HG03025 (cell line): ENCODE results near the gene ZBTB17.

Source experiments
- ATAC-seq: cut with Tn5 transposase; IDR thresholded peaks from one replicate; pipeline ENCODE4 v1.9.1; 2021; ENCODE audit warnings: mild to moderate bottlenecking, moderate library complexity; ENCODE audit not compliant: unreplicated experiment, low FRiP score

ZBTB17 gene

DNA sequence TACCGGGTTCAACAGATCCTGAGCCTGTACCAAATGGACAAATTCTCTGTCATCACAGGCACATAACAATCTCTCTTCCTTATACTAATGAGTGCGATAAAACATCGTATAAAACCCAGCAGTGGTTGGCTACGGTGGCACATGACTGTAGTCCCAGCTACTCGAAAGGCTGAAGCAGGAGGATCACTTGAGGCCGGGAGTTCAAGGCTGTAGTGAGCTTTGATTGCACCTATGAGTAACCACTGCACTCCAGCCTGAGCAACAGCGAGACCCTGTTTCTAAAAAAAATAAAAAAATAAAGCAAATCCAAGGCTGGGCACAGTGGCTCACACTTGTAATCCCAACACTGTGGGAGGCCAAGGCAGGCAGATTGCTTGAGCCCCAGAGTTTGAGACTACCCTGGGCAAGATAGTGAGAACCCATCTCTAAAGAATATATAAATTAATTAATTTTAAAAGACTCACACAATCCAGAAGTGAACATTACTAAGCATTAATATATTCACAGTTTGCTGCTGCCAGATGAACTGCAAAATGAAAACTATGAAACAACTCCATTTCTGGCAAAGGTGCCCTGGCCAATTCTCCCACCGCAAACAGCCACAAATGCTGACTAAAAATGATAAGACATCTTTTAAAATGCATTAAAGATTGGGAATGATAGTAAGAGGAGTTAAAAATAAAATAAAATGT, 13.1 kb downstream of the ZBTB17 start:
- ATAC-seq, result no peak

DNA sequence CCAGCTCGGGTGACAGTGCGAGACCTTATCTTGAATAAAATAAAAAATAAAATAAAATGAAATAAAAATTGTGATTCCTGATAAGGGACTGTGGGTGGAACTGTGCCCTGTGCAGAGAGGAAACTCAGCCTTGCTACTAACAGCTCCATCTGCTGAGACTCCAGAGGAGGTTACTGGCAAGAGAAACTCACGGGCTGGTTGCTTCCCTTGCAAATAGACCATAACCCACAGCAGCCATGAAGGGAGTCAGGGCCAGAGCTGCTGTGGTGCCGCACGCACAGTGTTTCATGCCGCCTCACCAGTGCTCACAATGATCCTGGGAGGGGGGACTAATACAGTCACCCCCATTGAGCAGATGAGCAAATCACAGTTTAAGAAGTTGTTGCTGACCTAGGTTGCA, 13.7 kb downstream of the ZBTB17 start:
- ATAC-seq, result no peak

DNA sequence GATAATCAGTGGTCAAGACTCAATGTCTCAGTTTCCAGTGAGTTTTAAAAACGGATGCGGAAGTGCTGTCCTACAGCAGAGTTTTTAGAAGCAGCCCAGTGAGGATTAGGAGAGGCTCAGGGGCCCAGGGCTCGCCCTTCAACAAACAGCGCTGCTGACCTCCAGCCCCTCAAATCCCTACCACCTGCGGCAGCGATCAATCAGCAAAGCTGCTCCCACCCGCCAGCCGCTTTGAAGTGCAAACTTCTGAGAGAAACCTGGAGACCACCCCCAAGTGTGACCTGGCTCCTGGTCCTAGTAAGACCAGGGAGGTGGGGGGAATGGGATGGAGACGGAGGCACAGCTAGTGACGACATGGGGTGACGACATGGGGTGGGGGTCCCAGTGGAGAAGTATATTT, 14.4 kb downstream of the ZBTB17 start:
- ATAC-seq, result no peak

DNA sequence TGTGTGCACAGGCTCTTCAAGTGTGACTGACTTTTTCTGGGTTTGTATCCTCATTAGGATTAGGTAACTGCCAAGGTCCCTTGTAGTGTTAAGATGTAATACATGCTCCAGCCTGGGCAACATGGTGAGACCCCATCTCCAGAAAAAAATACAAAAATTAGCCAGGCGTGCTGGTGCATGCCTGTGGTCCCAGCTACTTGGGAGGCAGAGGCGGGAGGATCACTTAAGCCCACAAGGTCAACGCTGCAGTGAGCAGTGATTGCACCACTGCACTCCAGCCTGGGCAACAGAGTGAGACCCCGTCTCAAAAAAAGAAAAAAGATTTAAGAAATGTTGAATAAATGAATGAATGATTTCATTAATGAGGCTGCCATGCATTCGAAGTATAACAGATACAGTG, 15.1 kb downstream of the ZBTB17 start:
- no peak for ATAC-seq

DNA sequence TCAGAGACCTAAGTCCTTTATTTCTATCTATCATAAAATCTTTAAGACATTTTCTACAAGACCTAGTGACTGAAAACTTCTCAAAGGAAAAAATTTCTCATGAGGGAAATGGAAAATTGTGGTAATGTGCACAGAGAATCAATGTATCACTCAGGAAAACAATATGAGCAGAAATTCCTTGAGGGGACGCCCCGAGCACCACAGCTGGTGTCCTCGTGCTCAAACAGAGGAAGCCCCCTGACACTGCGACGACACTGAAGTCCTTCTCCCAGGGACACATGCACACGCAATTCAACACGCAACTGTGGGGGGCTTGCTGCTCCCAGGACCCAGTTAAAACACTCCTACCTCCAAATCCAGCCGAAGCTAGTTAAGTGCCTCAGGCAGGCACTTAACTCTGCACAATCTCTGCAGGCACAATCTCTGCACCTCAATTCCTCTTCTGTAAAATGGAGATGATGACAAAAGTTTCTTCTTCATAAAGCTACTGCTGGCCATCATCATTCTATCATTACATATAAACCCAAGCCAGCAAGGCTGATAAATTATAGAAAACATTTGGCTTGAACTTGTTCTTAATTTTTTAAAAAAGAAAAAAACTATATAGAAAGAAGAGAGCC, 16.0 kb downstream of the ZBTB17 start:
- ATAC-seq, result no peak

DNA sequence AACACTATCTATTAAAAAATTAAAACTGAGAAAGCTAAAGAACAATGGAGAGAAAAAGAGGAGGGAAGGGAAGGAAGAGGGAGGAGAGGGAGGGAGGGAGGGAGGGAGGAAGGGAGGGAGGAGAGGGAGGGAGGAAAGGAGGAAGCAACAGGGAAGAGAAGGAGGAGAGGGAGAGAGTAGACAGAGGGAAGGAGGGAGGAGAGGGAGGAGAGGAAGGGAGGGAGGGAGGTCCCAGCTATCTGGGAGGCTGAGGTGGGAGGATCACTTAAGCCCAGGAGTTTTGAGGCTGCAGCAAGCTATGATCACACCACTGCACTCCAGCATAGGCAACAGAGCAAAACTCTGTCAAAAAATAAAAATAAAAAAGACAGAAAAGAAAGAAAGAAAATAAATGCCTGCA, 16.5 kb downstream of the ZBTB17 start:
- no peak for ATAC-seq

DNA sequence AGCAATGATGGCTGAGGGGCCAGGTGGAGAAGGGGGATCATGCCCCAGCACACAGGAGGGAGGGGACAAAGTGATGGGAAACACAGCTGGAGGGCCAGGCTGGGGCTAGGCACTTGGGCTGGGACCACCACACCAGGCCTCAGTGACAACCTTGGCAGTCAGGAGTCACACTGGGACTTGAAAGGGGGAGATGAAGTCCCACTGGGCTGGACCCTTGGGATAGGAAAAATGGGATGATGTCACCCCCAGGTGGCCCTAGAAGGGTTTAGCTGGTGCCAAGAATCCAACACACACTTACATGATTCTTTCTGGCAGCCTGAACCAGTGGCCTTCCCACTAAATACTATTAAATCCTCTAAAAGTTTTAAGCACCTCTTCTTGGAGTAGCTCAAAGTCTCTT, 17.1 kb downstream of the ZBTB17 start:
- ATAC-seq, result no peak

DNA sequence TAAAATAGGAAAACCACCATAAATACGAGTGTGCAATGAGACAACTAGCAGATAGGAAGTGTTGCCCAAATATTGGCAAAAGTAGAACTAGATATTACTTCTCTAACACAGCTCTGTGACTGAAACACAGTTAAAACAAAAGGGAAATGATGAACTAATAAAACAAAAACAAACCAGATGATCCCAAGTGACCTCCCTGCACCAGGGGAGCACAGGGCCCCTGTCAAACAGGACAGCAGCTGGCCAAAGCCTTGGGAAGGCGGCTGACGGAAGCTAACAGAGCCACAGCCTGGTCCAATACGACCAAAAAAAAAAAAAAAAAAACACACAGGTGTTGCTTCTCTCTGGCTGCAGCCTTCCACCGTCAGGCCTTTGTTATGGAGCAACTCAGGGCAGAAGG, 17.8 kb downstream of the ZBTB17 start:
- no peak for ATAC-seq

DNA sequence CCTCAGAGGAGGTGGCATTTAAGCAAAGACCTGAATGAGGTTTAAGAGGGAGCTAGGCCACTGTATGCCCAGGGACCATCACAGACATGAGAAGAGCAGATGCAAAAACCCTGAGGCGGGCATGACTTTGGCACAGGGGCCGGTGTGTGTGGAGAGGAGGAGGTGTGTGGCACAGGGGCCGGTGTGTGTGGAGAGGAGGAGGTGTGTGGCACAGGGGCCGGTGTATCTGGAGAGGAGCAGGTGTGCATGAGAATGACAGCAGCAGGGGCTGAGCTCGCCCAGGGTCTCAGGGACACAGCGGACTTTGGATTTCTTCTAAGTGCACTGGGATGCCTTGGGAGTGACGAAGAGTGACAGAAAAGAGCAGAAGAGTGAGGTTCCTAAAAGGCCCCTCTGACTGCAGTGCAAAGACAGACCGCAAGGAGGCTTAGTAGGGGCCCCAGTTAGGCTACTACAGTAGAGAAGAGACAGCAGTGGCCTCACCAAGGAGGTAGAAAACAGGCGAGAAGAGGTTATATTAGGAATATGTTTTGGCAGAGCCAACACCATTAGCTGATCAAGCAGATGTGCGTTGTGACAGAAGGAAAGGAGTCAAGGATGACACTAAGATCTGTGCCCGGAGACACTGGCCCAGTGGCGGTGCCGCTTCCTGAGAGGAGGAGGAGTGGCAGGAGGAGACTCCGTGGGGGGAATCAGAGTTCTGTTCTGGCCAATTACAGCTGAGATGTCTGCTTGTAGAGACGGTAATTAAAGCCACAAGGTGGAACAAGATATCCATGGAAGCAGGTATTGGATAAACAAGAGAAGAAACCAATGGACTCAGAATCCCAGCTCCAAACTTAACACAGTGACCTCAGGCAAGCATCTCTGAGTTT, 18.4 kb downstream of the ZBTB17 start:
- ATAC-seq, result no peak

DNA sequence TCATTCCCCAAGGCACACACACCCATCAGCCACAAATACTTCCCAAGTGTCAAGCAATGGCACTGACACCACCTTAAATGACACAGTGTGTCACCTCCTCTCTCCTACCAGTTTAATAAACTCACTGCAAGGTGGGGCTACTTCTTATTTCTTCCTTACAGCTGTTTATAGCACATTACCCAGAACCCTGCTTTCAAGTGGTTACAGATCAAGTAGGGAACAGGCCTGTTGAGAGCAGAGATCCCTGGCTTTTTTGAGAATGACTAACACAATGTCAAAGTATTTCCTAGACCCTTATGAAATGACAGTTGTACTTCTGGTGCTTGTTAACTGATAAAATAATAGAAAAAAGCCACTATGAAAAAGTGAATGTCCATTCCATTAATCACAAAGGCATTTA, 19.8 kb downstream of the ZBTB17 start:
- ATAC-seq, result no peak

DNA sequence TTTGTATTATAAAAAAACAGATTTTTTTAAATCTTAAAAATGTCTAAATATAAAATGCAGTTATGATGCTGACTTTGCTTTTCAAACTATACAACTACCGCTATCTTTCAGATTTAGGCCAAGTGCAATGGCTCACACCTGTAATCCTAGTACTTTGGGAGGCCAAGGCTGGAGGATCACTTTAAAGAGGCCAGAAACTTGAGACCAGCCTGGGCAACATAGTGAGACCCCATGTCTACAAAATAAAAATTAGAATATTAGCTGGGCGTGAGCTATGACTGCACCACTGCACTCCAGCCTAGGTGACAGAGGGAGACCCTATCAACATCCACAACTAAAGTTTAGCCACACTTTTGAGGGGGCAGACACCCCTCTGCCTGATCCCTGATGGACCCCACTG, 20.3 kb downstream of the ZBTB17 start:
- no peak for ATAC-seq

DNA sequence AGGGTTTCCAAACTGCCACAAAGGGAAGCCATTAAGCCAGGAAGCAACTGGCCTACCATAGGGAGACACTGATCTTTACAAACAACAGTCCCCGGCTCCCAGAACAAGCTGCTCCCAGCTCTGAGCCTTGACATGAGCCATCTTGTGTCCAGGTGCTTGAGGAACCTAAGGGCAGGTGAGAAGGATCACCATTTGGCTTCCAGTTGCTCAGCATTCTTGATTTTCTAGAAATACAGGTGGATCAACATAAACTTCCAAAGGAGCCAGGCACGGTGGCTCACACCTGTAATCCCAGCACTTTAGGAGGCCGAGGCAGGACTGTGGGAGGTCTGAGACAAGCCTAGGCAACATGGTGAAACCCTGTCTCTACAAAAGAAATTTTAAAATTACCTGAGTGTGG, 21.6 kb downstream of the ZBTB17 start:
- no peak for ATAC-seq

DNA sequence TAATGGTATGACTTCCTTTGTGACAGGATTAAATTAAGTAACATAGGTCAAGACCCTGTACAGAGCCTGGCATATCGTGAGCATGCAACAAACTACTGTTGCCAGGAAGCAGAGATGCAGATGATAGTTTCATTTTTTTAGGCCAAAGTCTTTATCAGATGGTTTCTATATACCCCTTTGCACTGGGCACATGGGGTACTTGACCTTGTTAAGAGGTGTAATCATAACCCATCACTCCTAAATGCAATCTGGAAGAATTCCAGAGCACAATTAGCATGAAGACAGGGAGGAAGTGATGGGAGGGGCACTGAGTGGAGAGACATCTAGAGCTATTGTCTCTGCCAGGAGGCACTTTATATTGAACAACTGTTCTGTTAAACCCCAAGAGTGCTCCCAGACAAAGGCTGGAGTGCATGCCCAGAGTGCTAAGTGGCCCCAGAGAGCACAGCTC, 22.1 kb downstream of the ZBTB17 start:
- ATAC-seq, result no peak

DNA sequence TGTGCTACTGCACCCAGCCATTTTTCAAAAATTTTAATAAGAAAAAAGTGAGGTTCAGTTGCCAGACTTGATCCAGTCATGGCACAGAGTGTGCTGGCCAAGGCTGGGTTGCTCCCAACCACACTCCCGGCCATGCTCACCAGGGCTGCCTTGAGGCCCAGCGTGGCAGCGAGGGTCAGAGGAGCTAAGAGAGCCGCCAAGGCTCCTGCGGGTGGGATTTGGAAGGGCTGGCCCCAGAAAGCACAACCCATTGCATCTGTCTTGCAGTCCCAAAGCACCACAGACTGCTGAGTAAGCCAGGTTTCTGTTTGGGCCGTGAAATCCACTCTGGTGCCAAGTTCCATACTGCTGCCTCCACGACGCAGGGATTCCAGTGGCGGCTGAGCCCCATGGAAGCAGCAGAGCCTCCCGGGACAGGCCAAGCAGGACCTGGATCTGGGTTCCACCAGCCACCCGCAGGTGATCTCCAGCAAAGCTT, 22.6 kb downstream of the ZBTB17 start:
- no peak for ATAC-seq

DNA sequence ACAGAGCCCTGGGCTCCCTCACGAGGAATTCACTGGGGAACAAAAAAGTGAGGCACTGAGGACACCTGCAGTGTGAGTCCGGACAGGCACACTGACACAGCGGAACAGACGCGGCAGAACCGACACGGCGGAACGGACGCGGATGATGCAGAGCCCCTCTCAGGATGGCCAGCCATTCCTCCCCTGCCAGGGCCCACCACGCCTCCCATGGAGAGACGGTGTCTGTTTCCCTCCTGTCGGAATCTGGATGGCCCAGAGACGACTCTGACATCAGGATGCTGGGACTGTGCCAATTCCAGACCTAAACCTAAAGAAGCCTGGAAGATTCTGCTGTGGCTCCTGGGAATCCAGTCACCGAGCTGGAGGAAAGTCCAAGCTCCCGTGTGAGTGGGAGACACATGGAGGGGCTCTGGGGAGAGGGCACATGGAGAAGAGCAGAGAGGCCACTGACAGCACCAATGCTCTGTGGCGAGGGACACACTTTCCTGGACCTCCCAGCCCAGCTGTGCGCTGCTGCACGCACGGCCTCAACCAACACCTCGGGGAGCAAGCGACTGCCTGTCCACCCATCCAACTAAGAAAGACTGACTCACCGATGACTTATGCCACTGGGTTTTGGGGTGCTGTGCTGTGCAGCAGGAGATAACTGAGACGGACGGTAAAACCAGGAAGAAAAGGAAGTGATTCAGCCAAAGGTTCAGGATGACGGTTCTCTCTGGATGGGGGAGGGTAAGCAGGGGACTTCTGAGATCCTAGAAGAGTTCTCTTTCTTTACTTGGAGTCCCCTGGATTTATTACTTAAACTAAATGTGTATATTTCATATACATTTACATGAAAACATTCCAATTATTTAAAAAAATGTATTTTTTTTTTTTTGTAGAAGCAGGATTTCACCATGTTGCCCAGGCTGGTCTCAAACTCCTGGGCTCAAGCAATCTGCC, 23.3 kb downstream of the ZBTB17 start:
- no peak for ATAC-seq

DNA sequence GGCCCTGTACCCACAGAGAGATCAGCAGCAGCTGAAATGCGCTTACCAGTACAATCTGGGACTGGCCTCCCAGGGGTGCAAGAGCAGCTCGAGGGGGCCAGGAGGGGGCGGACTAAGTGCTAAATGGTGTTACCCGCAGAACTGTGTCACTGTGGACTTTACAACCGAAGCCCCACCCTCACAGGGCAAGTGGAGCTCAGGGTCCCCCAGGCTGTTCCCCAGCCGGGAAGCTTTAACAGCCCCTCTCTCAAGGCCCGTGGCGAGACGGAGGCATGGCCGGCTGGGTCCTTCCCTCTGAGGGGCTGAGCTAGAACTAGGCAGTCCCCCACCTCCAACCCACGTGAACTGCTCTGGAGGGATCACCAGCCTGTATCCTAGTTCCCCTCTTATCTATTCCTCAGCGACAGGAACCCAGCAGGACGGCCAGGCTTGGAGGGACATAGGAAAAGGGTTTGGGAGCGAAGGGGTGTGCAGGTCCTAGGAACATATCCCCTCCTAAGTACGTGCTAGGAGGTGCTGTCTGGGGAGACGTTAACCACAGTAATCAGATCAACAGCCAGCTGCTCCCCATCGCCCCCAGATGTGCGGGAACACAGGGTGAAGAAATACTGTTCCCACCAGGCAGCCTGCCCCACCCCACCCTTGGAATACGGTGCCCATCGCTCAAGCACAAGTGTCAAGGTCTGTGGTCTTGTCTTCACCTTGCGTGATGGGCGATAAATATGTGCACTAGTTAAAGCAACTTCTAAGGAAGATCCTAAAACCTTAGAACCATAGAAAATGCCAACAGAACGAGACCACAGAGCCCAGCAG, 24.4 kb downstream of the ZBTB17 start:
- no peak for ATAC-seq

DNA sequence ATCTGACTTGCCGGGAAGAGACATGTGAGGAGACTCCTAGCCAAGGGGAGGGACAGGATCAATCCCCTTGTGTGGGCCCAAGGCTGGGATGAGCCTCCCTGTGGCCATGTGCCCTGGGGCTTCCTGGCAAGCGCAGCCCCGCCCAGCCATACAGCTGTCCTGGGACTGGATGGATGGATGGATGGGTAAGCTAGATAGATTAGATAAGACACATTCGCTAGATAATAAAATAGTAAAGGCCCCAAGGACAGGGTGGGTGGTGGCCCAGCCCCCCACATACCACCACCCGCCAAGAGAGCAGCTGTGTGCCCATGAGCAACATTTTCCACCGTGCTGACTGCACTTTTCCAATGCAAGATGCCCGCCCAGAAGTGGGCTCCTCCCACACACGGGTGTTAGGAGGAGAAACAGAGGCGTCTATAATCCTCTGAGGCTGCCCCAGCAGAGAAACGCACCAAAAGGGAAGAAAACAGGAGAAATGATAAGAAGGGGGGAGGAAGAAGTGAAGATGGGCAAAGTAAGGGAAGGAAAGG, 25.1 kb downstream of the ZBTB17 start:
- ATAC-seq, result no peak

DNA sequence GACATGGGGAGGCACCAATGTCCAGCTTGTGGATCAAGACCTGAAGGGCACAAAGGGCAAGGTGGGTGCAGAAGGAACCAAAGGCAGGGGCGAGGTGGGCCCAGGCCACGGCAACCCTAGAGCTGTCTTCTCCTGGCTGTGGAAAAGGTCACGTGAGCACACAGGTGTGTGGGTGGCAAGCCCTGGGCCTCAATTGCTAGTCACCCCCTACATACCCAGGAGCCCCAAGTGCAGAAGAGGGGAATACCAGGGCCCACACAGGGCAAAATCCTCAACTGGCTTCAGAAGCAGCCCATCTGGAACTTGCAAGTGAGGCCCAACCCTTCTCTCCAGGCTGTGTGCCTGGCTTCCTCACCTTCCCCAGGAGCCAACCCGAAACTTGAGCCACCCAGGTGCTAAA, 25.6 kb downstream of the ZBTB17 start:
- no peak for ATAC-seq
